ENCODE results near the gene ACIN1.
A peak's percentile ranks its signal among the peaks of the same experiment; 100 is the strongest.

Gene ACIN1

DNA sequence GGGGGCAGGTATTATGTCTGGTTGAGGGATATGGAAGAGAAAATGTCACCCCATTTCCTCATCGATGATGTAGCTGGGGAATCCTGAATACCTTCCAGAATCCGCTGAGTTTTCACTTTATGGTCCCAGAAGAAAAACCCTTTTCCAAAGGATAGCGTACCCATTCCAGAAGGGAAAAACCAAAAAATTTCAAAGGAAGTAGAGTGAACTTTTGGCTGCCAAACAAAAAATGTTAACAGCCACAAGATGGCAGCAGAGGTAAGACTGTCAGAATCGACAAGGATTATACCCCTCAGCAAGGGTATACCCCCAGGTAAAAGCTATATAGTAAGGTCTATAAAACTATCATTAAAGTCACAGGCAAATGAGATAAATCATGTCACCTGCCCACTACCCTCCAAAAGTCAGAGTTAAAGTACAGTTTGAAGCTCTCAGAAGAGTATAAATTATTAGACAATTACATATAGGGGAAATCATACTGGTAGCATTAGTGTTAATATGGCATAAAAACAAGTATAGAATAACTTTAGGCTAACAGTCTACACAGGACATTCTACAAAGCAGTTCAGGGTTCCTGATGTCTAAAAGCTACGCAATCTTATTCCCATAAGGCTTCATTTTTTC lies 18.0 kb downstream of the ACIN1 start:
- TF ChIP-seq EZH2phosphoT487 (conservative IDR thresholded peaks at IDR 0.05; ENCODE audit: low read length): no peak
- TF ChIP-seq, protein P1, sequence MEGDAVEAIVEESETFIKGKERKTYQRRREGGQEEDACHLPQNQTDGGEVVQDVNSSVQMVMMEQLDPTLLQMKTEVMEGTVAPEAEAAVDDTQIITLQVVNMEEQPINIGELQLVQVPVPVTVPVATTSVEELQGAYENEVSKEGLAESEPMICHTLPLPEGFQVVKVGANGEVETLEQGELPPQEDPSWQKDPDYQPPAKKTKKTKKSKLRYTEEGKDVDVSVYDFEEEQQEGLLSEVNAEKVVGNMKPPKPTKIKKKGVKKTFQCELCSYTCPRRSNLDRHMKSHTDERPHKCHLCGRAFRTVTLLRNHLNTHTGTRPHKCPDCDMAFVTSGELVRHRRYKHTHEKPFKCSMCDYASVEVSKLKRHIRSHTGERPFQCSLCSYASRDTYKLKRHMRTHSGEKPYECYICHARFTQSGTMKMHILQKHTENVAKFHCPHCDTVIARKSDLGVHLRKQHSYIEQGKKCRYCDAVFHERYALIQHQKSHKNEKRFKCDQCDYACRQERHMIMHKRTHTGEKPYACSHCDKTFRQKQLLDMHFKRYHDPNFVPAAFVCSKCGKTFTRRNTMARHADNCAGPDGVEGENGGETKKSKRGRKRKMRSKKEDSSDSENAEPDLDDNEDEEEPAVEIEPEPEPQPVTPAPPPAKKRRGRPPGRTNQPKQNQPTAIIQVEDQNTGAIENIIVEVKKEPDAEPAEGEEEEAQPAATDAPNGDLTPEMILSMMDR (IDR thresholded peaks at IDR 0.05; ENCODE audit: insufficient read depth, low read length, poor library complexity, severe bottlenecking): peak; percentile 64
- Histone ChIP-seq H3K27me3 (ENCODE audit: low read length) (no peaks in the 10 kb centered on the region), H3K79me2 (ENCODE audit: insufficient read depth, low read length) (no peaks in the 10 kb centered on the region), H3K9me3 (ENCODE audit: insufficient read depth, low read length) (no peaks in the 10 kb centered on the region), H3K9ac (ENCODE audit: low read length) (no peak overlapping the region), H3F3A (ENCODE audit: insufficient read depth) (peaks cover 25% of the 10 kb centered on the region), H2AFZ (ENCODE audit: low read depth, low read length, severe bottlenecking) (no peak overlapping the region), H3K4me2 (ENCODE audit: low read depth, low read length, poor library complexity, severe bottlenecking) (no peak overlapping the region), H3K4me3 (ENCODE audit: insufficient read depth, low read length, poor library complexity, severe bottlenecking) (no peak overlapping the region), H3K9me2 (replicated peaks; ENCODE audit: insufficient read depth, low read length) (no peaks in the 10 kb centered on the region), H3K27ac (ENCODE audit: low read depth, low read length) (no peak overlapping the region), H4K20me1 (ENCODE audit: low read depth, low read length) (no peaks in the 10 kb centered on the region), H3K36me3 (ENCODE audit: low read length) (peaks cover 47% of the 10 kb centered on the region)

DNA sequence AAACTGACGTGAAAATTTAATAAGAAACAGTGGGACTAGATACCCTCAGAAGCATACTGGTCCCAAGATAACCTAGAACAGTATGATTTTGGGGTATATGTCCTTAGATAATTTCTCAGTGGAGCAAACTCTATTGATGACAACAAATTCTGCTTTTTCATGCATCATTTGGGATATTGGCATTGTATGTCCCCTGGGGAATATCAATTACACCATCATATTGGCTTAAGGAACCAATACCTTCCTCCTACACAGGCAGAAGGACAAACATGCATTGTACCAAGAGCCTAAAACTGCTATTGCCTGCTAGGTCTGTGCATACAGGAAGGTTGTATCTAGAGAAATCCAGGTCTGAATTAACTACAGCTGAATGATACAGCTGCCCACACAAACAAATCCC lies 20.0 kb downstream of the ACIN1 start:
- no peak overlapping the region for H3K4me3 ChIP-seq (ENCODE audit: insufficient read depth, low read length, poor library complexity, severe bottlenecking)
- no peak overlapping the region for H2AFZ ChIP-seq (ENCODE audit: low read depth, low read length, severe bottlenecking)
- H3K36me3 ChIP-seq (ENCODE audit: low read length): peaks cover 30% of the 10 kb centered on the region
- no peaks in the 10 kb centered on the region for H4K20me1 ChIP-seq (ENCODE audit: low read depth, low read length)
- no peak overlapping the region for H3K9ac ChIP-seq (ENCODE audit: low read length)
- H3K4me2 ChIP-seq (ENCODE audit: low read depth, low read length, poor library complexity, severe bottlenecking): no peak overlapping the region
- H3K9me3 ChIP-seq (ENCODE audit: insufficient read depth, low read length): no peaks in the 10 kb centered on the region
- no peaks in the 10 kb centered on the region for H3K27me3 ChIP-seq (ENCODE audit: low read length)
- H3K27ac ChIP-seq (ENCODE audit: low read depth, low read length): no peak overlapping the region
- TF ChIP-seq, protein P1 (IDR thresholded peaks at IDR 0.05; ENCODE audit: insufficient read depth, low read length, poor library complexity, severe bottlenecking): no peak
- no peak for TF ChIP-seq EZH2phosphoT487 (conservative IDR thresholded peaks at IDR 0.05; ENCODE audit: low read length)
- peaks cover 28% of the 10 kb centered on the region for H3F3A ChIP-seq (ENCODE audit: insufficient read depth)
- no peaks in the 10 kb centered on the region for H3K9me2 ChIP-seq (replicated peaks; ENCODE audit: insufficient read depth, low read length)
- H3K79me2 ChIP-seq (ENCODE audit: insufficient read depth, low read length): peaks cover 12% of the 10 kb centered on the region

DNA sequence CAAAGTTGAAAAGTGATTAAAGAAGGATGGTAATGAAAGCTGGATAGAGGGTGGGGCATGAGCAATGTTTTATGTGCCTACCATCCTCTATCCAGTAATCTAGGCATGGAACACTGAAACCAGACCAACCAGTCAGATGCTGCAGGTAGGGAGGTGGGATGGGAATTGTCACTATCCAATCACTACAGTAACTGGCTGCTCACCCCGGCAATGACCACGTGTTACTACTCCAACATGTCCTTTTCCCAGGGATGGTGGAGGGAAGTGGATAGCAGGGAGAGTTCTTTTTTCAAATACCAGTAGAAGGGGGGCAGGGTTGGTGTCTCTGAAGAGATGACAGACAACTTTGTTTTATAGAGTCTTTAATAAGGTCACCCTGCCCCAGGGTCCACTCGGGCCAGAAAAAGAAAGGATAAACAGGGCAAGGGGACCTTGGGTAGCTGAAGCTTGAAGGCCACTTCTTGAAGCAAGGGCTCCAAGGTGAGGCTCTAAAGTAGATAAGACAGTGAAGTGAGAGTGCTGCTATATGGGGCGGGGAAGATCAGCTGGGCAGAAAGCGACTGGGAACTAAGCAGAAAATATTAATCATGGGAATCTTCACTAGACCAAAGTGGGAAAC lies 22.9 kb downstream of the ACIN1 start:
- Histone ChIP-seq H3F3A (ENCODE audit: insufficient read depth) (peaks cover 12% of the 10 kb centered on the region), H3K9ac (ENCODE audit: low read length) (peak overlapping the region; percentile 87), H4K20me1 (ENCODE audit: low read depth, low read length) (peaks cover 9% of the 10 kb centered on the region; the same call in 1 of the 2 replicates), H3K4me3 (ENCODE audit: insufficient read depth, low read length, poor library complexity, severe bottlenecking) (peak overlapping the region; percentile 93), H3K4me2 (ENCODE audit: low read depth, low read length, poor library complexity, severe bottlenecking) (peak overlapping the region; percentile 99), H3K27me3 (ENCODE audit: low read length) (no peaks in the 10 kb centered on the region), H3K79me2 (ENCODE audit: insufficient read depth, low read length) (peaks cover 33% of the 10 kb centered on the region), H3K36me3 (ENCODE audit: low read length) (peaks cover 27% of the 10 kb centered on the region), H3K9me2 (replicated peaks; ENCODE audit: insufficient read depth, low read length) (no peaks in the 10 kb centered on the region), H3K9me3 (ENCODE audit: insufficient read depth, low read length) (no peaks in the 10 kb centered on the region), H2AFZ (ENCODE audit: low read depth, low read length, severe bottlenecking) (no peak overlapping the region), H3K27ac (ENCODE audit: low read depth, low read length) (peak overlapping the region; percentile 57; the same call in 1 of the 2 replicates)
- TF ChIP-seq EZH2phosphoT487 (conservative IDR thresholded peaks at IDR 0.05; ENCODE audit: low read length): no peak
- TF ChIP-seq, protein P1 (IDR thresholded peaks at IDR 0.05; ENCODE audit: insufficient read depth, low read length, poor library complexity, severe bottlenecking): no peak
